ENCODE data around the gene EPS8L2. TPM values are rescaled to one million over a fixed set of nuclear protein-coding genes. Genes with fewer than 3 reads are reported as not detected.

Gene EPS8L2
- total and polyA plus RNA-seq, 10 of the 15 experiments (the other 5 are each of a cell fraction or from before 2014, with no cell fraction given) = 0.76 to 20.0 (median 9.7) TPM

DNA sequence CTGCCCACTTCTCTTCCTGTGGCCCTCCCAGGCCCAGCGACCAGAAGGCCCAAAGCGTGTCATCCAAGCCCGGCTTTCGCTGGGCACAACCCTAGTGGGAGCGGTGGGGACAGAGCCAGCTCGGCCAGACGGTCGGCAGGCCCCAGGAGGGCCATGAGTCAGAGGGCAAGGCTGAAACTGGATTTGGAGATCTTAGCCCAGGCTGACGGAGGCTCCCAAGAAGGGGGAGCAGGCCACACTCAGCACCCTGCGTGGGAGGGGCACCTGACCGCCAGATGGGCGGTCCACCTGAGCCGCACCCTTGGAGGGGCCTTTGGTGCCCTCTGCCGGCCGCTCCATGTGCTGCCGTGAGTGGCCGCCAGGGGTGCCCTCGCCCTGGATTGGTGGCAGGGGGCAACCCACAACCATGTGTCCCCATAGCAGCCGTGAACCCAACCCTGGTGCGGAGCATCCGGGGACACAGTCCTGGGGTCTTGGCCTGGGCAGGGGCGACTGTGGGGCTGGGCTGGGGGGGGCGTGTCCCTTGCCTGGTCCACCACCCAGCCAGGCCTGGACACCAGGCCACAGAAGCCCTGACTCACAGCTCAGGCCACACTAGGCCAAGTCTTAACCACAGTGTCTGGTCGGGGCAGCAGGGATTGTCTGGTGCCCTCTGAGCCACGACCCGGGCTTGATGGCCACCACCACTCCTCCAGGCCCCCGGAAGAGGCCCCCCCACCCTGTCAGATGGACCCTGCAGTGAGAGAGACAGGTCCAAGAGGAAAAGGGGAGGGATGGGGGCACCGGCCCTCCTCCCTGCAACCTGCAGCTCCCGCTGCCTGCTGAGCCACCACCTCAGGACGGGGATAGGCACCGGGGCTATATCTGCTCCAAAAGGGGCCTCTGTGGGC is 22.1 kb downstream of the EPS8L2 start (continued):
- TF ChIP-seq SMARCA5 (IDR thresholded peaks at IDR 0.05) (peak; percentile 92; the same call in 1 of the 2 replicates), CHD2 (IDR thresholded peaks at IDR 0.05; ENCODE audit: borderline replicate concordance, low read depth, low read length) (no peak), JUND (IDR thresholded peaks at IDR 0.05; ENCODE audit: low read depth, low read length) (no peak), HDAC6 (IDR thresholded peaks at IDR 0.05; ENCODE audit: unreplicated experiment) (no peak), EGR1 (IDR thresholded peaks at IDR 0.05; ENCODE audit: borderline replicate concordance in 1 of 2, low read depth in 2 of 2, low read length in 2 of 2) (peak in 1 of 2 experiments; percentile 87; a peak in 2 of 3 replicates), CBX3 (IDR thresholded peaks at IDR 0.05; ENCODE audit: borderline replicate concordance, low read depth) (no peak), NR2F1 (conservative IDR thresholded peaks at IDR 0.05) (peak; percentile 61; the same call in 1 of the 2 replicates), SMC3 (IDR thresholded peaks at IDR 0.05; ENCODE audit: borderline replicate concordance, low read length) (peak; percentile 78; the same call in 1 of the 2 replicates), E4F1 (IDR thresholded peaks at IDR 0.05; ENCODE audit: borderline replicate concordance, partially characterized antibody) (no peak), LARP7 (IDR thresholded peaks at IDR 0.05) (0 out of 2 replicates have a peak, but pooled peaks have one; percentile 36), RB1 (IDR thresholded peaks at IDR 0.05; ENCODE audit: borderline replicate concordance) (peak; percentile 37; the same call in 1 of the 2 replicates), POLR2AphosphoS2 (IDR thresholded peaks at IDR 0.05; ENCODE audit: low read depth, low read length) (no peak), ELK1 (IDR thresholded peaks at IDR 0.05; ENCODE audit: low read depth, low read length) (no peak), MAX (IDR thresholded peaks at IDR 0.05; ENCODE audit: low read depth, low read length) (peak; percentile 53; the same call in 1 of the 2 replicates), GATAD2B (conservative IDR thresholded peaks at IDR 0.05; ENCODE audit: low read depth) (0 out of 2 replicates have a peak, but pooled peaks have one; percentile 41), USF2 (IDR thresholded peaks at IDR 0.05; ENCODE audit: borderline replicate concordance, low read depth, low read length) (peak; percentile 46; the same call in 1 of the 2 replicates), ATF7 (IDR thresholded peaks at IDR 0.05; ENCODE audit: low read depth) (no peak)
- TF ChIP-seq, protein P1, sequence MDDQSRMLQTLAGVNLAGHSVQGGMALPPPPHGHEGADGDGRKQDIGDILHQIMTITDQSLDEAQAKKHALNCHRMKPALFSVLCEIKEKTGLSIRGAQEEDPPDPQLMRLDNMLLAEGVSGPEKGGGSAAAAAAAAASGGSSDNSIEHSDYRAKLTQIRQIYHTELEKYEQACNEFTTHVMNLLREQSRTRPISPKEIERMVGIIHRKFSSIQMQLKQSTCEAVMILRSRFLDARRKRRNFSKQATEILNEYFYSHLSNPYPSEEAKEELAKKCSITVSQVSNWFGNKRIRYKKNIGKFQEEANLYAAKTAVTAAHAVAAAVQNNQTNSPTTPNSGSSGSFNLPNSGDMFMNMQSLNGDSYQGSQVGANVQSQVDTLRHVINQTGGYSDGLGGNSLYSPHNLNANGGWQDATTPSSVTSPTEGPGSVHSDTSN (IDR thresholded peaks at IDR 0.05; ENCODE audit: insufficient replicate concordance, low read depth, low read length) = peak; percentile 18
- TF ChIP-seq, protein P2, sequence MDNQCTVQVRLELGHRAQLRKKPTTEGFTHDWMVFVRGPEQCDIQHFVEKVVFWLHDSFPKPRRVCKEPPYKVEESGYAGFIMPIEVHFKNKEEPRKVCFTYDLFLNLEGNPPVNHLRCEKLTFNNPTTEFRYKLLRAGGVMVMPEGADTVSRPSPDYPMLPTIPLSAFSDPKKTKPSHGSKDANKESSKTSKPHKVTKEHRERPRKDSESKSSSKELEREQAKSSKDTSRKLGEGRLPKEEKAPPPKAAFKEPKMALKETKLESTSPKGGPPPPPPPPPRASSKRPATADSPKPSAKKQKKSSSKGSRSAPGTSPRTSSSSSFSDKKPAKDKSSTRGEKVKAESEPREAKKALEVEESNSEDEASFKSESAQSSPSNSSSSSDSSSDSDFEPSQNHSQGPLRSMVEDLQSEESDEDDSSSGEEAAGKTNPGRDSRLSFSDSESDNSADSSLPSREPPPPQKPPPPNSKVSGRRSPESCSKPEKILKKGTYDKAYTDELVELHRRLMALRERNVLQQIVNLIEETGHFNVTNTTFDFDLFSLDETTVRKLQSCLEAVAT (IDR thresholded peaks at IDR 0.05) = 0 out of 2 replicates have a peak, but pooled peaks have one; percentile 58

Data from GM12878 (cell line).